Stimulated activated CD4-positive, alpha-beta T cell treated with anti-CD3 and anti-CD28 coated beads, Interleukin-1b, Interleukin-23, amount 100 ng/mL, for 24 hours (primary cell): Measurements from ENCODE around the gene MBOAT7.

Source experiments
- DNase-seq, 4 experiments: peaks; one replicate each; pipeline ENCODE4 v3.0.0-alpha.2; 2020; ENCODE audit warnings: low read depth in 4 of 4, low spot score in 1 of 4

MBOAT7 gene

DNA sequence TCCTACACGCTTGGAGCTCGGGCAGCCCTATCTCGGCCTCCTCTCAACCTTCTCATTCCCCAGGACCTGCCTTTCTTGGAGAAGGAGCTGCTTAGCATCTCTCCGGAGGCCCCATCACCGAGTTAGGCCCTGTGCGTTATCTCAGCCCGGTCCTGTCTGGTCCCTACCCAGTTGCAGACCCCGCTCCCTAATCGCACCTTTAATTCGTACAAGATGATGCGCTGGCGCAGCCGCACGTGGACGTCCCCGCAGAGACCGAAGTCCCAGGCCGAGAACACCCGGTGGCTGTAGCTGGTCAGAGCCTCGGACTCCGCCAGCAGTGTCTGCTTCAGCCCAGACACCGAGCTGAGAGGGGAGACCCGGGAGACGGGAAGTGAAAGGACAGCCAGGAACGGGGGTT lies 24.2 kb downstream of the MBOAT7 start:
- DNase-seq, result no peak

DNA sequence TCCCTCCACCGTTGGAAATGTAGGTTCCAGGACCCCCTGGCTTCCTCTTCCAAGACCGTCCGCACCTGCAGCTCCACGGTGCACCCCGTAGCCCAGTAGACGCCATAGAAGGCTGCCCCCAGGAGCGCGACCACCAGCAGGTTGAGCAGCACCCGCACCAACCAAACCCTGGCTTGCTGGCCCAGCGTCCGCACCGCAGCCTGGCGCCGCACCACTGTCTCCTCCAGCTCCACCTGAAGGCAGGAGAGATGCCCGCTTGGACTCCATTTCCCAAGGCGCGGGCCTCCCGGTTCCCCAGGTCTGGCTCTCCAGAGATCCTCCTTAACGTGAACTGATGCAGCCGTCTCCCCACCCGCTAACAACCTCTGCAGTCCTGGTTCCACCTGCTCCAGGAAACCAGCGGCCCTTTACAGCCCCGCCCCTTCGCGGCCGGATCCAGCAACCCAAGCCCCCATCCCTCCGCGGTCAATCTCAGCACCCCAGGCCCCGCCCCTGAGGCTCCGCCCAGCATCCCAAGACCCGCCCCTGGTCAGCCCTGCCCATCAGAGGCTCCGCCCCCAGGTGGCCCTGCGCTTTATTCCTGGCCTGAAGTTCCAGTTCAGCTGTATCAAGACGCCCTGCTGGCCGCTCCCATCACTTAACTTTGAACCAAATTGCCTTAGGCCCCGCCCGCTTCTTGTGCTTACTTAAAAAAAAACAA lies 24.9 kb downstream of the MBOAT7 start:
- peak in 2 of 4 experiments; percentile 14 to 48 for DNase-seq

DNA sequence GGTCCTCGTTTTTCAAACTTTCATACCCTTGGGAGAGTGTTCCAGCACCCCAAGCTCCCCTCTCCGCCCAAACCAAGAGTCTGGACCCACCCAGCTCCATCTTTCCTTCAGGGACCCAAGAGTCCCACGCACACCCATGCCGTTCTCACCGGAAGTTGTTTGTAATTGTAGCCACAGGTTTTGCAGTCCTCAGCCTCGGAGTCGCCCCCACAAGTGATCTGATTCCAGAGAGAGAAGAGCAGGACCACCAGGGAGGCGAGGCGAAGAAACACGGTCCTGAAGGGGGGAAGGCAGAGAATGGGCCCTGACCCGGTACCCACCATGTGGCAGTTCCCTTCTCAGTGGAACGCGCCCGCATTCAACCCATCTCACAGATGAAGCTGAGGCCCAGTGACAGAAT lies 26.5 kb downstream of the MBOAT7 start:
- DNase-seq, result no peak

DNA sequence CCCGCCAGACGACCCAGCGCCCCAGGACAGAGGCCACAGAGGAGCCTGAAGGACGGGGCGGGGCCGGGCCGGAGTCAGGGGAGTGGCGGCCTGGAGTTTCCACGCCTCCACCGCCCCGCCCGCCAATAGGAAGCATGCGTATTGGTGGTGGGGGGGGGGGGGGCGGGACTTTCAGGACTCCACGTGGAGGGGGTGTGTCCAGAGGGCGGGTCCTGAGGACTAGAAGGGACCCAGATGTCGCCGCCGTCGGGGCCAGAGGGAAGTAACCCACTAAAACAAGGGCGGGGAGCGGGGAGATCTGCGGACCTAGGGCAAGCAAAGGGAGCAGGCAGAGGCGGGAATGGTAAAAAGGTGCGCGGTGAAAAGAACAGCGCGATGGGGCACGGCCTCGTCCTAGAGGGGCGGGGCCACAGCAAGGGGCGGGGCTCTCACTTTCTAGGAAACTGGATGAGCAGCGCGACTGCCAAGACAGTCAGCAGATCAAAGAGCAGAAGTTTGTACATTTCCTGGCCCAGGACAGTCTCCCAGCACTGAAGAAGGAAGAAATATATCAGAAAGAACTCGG lies 27.1 kb downstream of the MBOAT7 start:
- peak; percentile 59 to 76 (median 68) for DNase-seq

DNA sequence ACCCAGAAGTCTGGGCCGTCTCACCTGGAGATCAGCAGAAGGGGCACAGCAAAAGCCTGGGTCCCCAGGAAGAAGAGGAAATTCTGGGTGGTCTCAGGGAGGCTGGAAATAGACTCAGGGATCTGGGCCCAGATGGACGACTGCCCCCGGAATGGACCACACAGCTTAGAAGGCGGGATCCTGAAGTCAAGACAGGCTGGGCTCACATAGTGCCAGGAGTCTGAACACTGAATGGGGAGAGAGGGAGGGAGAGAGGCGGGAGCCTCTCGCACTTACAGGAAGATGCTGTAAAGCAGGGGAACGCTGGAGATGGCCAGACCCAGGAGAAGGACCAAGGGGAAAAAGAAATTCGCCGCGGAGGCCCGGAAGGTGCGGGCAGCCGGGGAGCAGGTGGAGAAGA lies 28.5 kb downstream of the MBOAT7 start:
- DNase-seq, result no peak

DNA sequence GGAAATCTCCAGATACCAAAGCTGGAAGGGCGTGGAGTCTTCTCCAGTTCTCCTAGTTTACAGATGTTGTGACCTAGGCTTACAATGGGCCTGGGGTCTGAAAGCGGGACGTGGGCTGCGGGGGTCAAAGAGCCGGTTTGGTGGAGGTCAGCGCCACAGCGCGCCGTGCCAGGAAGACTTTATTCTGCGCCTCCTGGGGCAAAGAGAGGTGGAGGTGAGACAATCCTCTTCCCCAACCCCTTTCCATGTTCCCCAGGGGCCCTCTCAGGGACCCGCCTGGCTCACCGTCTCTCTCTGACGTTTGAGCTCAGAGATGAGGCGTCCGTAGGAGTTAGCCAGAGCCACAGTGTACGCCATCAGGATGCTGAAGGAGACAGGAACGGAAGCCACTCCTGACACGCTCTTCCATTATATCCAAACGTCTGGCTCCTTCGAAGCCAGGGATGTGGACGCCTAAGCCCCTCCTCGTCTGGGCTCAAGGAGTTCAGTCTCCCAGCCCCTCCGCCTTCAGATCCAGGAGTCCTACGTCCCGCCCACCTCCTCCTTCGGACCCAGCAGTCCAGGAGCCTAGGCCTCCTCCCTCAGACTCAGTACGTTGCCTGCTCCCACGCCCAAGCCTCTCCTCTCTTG lies 29.1 kb downstream of the MBOAT7 start:
- no peak for DNase-seq

DNA sequence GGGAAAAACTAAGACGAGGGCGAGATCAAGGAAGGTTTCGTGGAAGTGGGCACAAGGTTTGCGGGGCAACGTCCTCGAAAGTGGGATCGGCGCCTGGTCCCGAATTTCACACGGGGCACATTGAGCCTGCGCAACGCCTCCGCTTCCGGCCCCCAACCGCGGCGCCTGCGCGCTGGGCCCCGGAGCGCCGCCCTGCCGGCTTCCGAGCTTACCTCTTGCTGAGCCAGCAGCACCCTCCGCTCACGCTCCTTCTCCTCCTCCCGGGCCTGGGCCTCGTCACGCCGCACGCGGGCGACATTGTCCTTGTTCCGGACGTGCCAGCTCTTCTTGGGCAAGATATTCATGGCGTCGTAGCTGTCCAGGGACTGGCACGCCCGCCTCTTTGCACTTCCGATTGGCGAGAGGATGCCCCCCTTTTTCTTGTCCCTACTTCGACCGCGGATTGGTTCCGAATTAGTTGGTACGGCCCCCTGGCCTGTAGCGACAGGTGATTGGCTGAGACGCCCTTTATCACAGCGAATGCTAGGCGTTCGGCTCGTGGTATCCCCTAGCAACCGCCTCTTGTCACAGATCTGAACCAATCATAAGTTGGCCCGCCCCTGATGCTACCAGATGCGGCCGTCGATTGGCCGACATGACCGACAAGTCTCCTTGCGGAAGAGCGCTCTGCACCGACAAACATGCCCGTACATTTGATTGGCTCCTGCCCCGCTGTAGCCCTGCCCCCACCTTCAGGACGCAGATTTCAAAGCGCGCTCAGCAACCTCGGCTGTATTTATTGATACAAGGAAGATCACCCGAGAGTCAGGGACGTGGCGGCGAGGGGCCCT lies 29.8 kb downstream of the MBOAT7 start, which contains the start of gene LENG1:
Gene LENG1 (minus strand): TSS at position 370 of the 830 bp plus-strand sequence. CDS start 26 bp downstream, at position 344.
- DNase-seq, result peak; percentile 88 to 97 (median 97)

DNA sequence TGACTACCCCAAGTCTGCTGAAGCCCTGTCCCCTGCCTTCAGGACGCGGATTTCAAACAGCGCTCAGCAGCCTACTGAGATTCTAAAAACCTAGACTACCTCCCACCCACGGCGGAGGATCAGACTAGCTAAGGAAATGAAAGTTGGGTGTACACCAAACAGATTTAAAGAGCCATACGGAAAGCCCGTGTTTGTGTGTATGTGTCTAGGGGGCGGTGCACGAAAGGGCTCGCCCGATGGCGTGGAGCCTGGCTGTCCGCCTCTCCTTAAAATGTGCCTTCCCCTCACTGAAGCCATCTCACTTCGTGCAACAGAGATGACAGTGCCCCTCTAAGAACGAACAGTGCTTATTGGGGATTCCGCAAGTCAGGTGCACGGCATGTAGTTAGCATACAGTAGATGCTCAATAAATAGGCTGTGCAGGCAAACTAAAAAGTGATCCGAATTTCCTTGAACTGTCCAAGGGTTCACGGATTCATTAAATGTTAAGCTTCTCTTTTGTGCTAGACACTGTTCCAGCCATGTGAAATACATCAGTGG lies 30.5 kb downstream of the MBOAT7 start:
- peak in 1 of 4 experiments; percentile 26 for DNase-seq

DNA sequence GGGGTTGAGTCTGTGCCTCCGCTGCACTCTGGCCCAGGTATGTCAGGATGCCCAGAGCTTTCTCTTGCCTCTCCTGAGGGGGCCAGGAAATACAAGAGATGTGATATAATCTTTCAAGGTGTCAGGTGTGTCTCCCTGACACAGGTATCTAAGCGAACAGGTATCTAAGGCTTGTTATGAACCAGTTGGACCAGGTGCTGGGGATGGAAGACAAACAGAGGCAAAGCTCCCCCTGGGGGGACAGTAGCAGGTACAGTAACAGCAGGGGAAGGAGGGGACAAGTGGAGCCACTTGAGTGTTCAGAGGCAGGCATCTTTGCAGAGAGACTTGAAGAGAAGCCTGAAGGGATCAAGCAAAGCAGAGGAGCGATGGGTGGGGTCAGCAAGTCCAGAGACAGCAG lies 32.4 kb downstream of the MBOAT7 start:
- DNase-seq, result no peak

DNA sequence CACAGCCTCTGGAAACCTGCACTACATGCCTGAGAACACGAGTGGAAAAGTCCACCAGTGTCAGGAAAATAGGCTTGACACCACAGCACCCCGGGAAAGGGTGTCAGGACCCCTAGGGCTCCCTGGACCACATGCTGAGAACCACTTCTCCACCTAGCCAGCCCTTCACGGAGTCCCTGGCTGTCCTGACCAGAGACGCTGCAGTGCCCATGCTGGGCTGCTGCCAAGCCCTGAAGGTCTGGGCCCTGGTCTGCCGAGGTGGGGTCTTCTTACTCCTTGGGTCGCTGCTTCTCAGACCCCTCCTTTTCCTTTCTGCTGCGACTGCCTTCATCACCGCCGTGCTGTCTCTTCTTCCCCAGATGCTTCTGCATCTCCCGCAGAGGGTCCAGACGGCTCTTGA lies 32.9 kb downstream of the MBOAT7 start:
- DNase-seq, result no peak

DNA sequence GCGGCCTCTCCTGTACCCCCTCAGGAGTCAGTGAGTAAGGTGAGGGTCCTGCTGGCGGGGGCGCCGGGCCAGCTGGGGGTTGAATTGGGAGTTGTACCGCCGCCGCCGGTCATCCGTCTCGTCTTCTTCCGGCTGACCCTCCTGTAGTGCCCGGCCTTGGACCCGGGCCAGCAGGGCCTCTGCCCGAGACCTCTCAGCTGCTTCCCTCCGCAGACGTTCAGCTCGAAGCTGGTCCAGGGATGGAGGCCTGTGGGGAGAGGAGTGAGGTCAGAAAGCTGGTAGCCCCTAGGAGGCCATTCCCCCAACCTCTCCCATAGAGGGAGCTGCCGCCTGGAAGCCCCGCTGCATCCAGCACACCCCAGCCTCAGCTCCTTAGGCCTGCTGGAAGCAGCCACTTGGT lies 33.7 kb downstream of the MBOAT7 start:
- no peak for DNase-seq

DNA sequence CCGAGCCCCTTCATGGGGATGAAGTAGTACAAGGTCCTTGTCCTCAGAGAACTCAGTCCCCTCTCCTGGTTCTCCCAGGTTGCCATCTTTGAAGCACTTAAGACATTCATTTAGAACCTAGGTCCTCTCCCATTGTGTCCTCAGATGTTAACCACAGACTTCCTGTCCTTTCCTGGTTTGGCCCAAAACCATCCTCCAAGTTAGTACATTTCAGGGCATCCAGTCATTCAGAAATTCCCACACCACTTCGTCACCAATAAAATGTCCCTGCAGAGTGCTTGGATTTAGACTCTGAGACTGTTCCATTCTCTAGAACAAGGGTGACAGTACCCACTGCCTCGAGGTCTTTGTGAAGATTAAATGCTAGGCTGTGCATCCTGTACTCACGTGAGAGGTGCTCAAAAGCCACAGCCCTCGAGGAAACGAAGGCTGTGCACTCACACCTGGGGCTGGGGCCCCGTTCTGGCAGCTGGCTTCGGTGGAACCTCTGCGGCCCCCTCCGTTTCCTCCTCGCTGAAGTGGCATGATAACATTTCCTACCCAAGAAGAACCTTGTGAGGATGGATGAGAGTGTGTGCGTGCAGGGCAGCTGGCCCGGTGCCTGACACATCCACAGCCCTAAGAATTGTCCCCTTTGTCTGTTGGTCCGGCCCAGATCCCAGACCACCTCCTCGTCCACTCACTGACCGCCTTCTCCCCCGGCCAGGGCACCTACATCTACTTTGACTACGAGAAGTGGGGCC lies 34.6 kb downstream of the MBOAT7 start:
- DNase-seq, result no peak

DNA sequence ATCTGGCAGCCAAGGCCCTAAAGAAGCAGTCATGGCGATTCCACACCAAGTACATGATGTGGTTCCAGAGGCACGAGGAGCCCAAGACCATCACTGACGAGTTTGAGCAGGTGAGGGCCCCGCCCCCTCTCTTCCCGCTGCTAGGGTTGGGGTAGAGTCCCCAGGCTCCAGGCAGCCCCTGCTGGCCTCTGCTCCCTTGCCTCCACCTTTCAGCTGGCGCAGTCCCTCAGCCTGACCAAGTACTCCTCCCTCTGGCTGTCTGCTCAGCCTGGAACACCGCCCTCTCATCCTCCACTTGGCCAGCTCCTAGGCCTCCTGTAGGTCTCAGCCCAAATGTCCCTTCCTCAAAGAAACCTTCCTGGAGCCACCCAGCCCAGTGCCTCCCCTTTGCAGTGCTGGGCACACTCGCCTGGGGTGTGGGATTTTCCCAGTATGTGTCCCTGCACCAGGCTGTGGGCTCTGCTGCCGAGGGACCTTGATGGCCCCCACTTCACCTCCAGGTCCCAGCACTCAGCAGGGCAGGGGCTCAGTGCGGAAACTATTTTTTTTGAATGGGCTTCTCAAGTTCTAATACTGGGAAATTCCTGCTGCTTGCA lies 35.6 kb downstream of the MBOAT7 start:
- DNase-seq, result no peak

DNA sequence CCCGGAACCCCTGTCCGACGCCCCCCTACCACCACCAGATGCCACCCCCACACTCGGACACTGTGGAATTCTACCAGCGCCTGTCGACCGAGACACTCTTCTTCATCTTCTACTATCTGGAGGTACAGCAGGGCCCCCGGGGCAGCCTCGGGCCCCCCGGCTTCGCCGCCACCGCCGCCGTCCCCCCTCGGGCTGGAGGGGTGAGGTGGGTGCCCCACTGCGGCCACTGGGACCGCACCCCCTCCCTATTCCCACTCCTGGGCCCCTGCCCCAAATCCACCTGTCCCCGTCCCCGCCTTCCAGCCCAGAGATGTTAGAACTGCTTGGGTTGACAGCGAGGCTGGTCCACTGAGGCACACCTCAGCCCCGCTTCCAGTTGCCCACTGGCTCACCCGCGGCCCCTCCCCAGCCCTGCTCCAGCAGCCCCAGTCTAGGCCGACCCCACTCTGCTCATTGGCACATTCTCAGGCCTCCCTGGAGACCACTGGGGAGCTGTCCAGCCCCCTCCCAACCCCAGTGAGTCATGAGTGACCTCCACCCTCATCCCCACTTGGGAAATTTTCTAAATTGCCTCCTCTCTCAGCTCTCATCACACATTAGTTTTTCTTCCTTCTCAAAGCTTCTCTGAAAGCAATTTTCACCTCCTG lies 36.4 kb downstream of the MBOAT7 start:
- DNase-seq, result no peak

DNA sequence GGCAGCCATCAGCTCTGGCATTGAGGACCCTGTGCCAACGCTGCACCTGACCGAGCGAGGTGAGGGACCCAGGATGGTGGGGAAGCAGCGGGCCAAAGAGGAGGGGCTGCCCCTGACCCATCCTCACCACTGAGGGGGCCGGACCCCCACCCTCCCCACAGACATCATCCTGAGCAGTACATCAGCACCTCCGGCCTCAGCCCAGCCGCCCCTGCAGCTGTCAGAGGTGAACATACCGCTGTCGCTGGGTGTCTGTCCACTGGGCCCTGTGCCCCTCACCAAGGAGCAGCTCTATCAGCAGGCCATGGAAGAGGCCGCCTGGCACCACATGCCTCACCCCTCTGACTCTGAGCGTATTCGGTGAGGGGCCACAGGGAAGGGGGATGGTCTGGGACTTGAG lies 37.1 kb downstream of the MBOAT7 start:
- no peak for DNase-seq

DNA sequence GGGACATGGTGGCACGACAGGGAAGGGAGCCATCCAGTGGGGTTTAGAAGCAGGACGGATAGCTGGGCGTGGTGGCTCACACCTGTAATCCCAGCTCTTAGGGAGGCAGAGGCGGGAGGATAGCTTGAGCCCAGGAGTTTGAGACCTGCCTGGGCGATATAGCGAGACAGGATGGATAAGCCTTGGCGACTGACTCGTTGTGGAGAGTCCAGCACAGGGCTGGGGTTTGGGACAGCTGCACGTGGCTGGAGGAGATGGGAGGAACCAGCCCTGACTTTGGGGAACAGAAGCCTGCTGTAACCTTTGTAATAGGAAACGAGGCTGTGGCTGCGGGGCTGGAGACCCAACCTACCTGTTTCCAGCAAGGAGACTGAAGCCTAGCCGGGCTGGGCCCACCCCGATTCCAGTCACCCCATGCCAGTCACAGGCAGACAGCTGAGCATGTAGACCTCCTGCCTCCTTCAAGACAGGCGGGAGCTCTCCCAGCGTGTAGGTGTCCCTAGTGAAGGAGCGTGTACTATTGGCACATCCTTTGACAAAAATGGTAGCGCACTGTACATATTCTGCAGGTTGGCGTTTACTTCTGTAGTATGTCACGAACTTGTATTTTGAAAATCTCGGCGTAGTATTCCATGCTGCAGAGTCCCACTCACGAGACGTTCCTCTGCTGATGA lies 37.9 kb downstream of the MBOAT7 start:
- no peak for DNase-seq

DNA sequence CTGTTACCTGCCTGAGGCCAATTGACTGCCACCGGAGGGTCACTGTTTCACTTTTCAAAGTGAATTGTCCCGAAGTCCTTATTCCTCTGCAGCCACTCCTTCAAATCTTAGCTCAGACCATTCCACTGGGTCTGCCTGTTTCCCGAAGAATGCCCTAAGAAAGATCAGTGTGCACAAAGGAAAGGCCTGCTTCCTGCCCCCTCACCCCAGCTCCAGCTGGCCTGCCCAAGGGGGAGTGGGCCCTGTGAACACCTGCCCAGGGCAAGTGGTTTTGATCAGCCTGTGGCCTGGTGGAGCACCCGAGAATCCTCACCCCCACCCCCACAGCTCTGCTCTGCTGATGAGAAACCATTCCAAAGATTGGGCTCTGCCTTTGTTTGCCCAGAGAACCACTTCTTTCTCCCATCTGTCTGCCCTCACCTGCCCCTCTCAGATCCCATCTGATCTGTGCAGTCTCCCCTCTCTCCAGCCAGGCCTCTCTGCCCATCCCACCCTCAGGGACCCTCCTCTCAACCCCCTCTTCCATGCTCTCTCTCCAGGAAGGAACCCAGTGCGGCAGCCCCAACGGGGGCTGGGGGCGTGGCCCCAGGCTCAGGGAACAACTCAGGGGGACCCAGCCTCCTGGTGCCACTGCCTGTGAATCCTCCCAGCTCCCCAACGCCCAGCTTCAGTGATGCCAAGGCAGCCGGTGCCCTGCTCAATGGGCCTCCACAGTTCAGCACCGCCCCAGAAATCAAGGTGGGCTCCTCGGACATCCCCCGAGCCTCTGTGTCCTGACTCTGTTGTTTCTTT lies 40.2 kb downstream of the MBOAT7 start:
- DNase-seq, result no peak

DNA sequence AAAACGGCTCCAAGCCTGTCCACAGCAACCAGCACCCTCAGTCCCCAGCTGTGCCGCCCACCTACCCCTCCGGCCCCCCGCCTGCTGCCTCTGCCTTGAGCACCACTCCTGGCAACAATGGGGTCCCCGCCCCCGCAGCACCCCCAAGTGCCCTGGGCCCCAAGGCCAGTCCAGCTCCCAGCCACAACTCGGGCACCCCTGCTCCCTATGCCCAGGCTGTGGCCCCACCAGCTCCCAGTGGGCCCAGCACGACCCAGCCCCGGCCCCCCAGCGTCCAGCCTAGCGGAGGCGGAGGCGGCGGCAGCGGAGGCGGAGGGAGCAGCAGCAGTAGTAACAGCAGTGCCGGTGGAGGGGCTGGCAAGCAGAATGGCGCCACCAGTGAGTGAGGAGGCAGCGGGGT lies 41.2 kb downstream of the MBOAT7 start:
- no peak for DNase-seq
